ENCODE measurements around the gene PFKFB3.
"Not testable (repeated sequence)": the region's sequence is repeated elsewhere in the genome, so short reads cannot be mapped to it uniquely, and the experiment has no call there.

Gene PFKFB3

GRCh38 chr10:6275022-6275997 is 72.6 kb downstream of the PFKFB3 start:
- peak; percentile 99 for DNase-seq

GRCh38 chr10:6276356-6276755 is 73.6 kb downstream of the PFKFB3 start:
- no peak for DNase-seq

- DNase-seq = no peak
These were observed 75.9 kb downstream of the PFKFB3 start for GRCh38 chr10:6278519-6279120.

- DNase-seq = no peak
These were observed 77.0 kb downstream of the PFKFB3 start for GRCh38 chr10:6279540-6280267.

DNA sequence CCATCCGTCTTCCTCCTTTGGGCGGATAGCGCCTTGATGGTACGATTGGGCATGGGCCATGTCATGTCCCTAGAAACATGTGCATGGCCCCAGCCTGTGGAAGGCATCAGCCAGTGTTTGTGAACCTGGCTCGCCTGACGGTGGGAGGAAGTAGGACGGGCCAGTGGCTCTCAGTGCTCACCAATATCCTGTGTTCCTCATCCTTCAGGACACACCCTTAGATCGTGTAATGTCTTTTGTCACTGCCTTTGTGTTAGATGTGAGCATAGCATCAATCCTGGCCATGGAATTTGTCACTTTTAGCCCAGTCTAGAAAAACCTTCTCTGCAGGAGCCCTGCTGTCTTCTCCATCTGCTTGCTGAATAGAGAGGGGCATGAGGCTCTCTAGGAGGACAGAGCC is 77.6 kb downstream of the PFKFB3 start:
- no peak for DNase-seq

DNA sequence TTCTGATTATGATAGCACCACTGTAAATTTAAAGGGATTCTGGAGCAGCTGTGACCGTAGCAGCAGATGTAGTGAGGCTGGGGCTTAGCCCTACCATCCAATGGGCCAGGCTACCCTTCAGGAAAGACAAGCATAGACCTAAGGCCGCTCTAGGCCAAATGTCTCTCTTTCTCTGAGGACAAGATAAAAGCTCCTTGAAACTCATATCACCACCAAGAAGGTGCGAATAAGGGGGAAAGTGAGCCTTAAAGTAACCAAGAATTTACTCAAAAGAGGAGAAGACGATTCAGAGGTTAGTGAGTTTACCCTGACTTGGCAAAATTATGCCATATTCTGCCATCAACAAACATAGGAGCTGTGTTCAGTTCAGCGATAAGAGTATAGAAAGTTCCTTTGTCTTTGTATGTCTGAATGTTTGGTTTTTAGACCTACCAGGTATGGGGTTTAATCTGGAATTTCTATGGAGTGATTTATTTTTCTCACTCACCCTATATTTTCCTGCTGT is 79.8 kb downstream of the PFKFB3 start:
- DNase-seq = no peak

DNA sequence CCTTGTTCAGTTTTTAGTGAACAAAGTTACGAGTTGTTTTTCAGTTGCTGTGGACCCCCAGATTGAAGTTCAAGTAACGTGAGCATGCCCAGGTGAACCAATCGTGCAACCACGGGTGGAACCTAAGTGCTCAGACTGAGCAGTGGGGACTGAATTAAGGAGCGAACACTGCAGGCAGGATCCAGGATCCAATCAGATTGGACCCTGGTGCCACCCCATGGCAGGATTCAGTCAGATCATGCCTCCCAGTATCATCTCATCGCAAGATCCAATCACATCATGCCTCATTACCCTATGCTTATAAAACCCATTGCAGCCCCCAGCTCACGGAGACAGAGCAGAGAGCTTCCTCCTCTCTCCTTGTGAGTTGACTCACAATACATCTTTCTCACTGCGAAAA is 80.9 kb downstream of the PFKFB3 start:
- DNase-seq = no peak

DNA sequence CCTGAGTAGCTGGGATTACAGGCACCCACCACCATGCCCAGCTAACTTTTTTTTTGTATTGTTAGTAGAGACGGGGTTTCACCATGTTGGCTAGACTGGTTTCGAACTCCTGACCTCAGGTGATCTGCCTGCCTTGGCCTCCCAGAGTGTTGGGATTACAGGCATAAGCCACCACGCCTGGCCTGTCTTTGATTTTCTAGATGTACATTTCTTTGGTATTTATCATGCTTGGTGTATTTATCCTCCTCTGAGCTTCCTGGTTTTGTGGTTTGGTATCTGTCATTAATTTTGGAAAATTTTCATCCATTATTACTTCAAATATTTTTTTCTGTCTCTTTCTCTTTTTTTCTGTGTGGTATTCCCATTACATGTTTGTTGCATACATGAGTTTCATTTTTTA is 87.9 kb downstream of the PFKFB3 start:
- not testable (repeated sequence) for DNase-seq

- no peak for DNase-seq
These were observed 90.0 kb downstream of the PFKFB3 start for GRCh38 chr10:6292741-6293151.

- DNase-seq = not testable (repeated sequence)
These were observed 93.7 kb downstream of the PFKFB3 start for GRCh38 chr10:6296425-6296824.

GRCh38 chr10:6296828-6297251 is 94.1 kb downstream of the PFKFB3 start:
- DNase-seq = no peak

- DNase-seq = no peak
These were observed 94.8 kb downstream of the PFKFB3 start for GRCh38 chr10:6297522-6297921.

GRCh38 chr10:6297951-6298381 is 95.2 kb downstream of the PFKFB3 start:
- no peak for DNase-seq

- DNase-seq = no peak
These were observed 95.7 kb downstream of the PFKFB3 start for GRCh38 chr10:6298428-6298827.

GRCh38 chr10:6299234-6299633 is 96.5 kb downstream of the PFKFB3 start:
- peak; percentile 84 for DNase-seq

- no peak for DNase-seq
These were observed 97.0 kb downstream of the PFKFB3 start for GRCh38 chr10:6299743-6300105.

DNA sequence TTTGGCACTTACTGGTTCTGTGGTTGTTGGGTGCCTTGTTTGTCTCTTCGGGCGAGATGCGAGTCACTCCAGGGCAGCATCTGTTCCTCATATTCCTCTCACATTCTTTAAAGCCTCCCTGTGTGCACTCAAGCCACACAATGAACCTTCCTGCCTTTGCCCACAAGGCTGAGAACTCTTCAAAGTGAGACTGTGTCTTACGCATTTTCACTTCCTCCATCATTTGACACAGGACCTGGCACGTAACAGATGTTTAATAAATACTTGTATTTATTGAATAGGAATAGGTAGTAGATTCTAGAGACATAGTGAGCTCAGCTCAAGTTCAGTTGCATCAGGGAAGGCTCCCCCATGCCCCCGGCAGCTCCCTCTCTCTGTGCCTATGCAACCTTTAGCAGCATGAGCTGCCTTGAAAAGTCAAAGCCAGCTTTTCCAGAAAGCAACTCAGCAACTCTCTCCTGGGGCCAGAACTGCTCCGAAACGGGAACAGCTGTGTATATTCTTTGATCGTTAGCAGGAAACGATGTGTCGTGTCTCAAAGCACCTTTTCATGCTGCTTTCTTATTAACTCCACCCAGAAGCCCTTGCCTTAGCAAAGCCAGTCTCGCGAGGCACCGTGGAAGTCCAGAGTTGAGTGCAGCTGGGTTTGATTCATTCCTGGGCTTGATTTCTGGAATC is 97.5 kb downstream of the PFKFB3 start:
- peak; percentile 53 for DNase-seq

DNA sequence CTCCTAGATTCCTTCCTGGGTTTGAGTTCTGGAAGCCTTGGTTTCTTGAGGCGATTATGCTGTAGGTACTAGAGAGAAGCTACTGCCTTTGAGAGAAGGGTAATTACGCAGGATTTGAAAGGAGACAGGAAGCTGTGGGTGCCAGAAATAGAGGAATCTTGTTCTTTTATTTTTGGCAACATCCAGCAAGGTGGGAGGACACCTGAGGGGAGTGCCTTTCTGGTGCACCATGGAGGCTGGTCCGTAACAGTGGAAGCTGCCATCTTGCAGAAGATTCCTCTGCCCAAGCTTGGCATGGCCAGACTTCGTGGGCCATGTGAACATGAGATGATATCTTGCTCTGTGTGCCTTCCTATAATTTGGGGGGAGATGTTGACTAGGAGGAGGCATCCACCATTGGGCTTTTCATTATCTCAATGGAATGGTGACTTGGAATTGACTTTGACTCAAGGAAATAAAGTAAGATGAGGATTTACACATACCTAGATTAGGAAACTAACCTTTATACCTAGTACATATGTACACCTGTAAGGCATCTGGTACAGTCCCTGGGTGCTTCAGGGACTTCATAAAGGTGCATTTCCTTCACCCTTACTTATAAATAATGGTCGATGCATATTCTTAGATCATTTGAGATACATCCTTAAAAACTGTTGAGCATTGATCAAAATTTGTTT is 98.2 kb downstream of the PFKFB3 start:
- no peak for DNase-seq

DNA sequence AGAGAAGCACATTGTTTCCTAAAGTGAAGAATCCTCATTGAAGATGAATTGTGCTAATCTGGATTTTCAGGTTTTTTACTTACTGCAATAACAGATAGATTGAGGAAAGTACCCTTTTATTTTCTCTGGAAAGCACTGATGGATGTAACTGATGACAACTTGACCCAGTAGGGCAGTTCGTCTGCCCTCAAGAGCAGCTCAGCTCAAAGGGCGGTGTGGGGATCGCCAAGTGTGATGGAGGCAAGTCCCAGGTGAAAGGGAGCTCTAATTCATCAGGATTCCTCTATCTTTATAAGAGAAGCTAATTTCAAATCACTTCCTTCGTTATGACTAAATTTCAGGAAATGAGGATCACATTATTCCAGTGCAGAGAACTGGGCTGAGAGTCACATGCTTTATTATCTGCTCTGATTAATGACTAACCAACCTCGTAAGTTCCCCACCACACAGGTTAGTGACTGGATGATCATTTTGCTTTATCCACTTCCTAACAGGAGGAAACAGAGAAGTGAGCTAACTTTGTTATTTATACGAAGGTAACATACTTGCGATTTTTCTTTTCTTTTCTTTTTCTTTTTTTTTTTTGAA is 98.8 kb downstream of the PFKFB3 start:
- DNase-seq = no peak

Data from stimulated activated CD4-positive, alpha-beta T cell treated with anti-CD3 and anti-CD28 coated beads, Interleukin-1b, Interleukin-23, amount 100 ng/mL, for 48 hours (primary cell).